Activated T-cell treated with anti-CD3 and anti-CD28 coated beads, Interleukin-2, amount 50 U/mL, for 4 hours (primary cell): ENCODE data around the gene ZNF93. TPM values are rescaled to one million over a fixed set of nuclear protein-coding genes. Genes with fewer than 3 reads are reported as not detected.
"Not testable (repeated sequence)": the region's sequence is repeated elsewhere in the genome, so short reads cannot be mapped to it uniquely, and the experiment has no call there.

Experiments
- ATAC-seq, 2 donors: fragments of 200-7000 bp; cut with Tn5 transposase; one replicate each; pipeline ENCODE4 v1.10.0; 2021
- DNase-seq: peaks from one replicate; pipeline ENCODE4 v3.0.0-alpha.2; 2020
- H3K27me3 Mint-ChIP-seq: one replicate; pipeline ENCODE4 v1.8.0; 2021; ENCODE audit warnings: low read depth, mixed read lengths
- H3K36me3 Mint-ChIP-seq: one replicate; pipeline ENCODE4 v1.8.0; 2022; ENCODE audit warnings: mixed read lengths; ENCODE audit not compliant: insufficient read depth
- H3K4me1 Mint-ChIP-seq: one replicate; pipeline ENCODE4 v1.8.0; 2021; ENCODE audit warnings: low read depth, mixed read lengths
- H3K4me3 Mint-ChIP-seq: one replicate; pipeline ENCODE4 v1.8.0; 2021; ENCODE audit warnings: mild to moderate bottlenecking, moderate library complexity, mixed read lengths
- H3K9me3 Mint-ChIP-seq: one replicate; pipeline ENCODE4 v1.8.0; 2021; ENCODE audit warnings: mixed read lengths
- total RNA-seq, 3 donors: library from RNA; stranded (reverse); gene quantifications; one replicate each; pipeline ENCODE4 v1.2.1, GENCODE V29; 2021

ZNF93 gene
- total RNA-seq, 3 donors from 2014 or later: 2.6 to 3.3 (median 2.7) TPM

- not testable (repeated sequence) for DNase-seq, H3K36me3 Mint-ChIP-seq, H3K27me3 Mint-ChIP-seq, ATAC-seq, H3K9me3 Mint-ChIP-seq, H3K4me3 Mint-ChIP-seq, H3K4me1 Mint-ChIP-seq
Observed at GRCh38 chr19:19907551-19907950, 6.8 kb downstream of the ZNF93 start.

- Mint-ChIP-seq H3K9me3 (no peaks in the 10 kb centered on the region), H3K4me1 (no peaks in the 10 kb centered on the region), H3K36me3 (peaks cover 9% of the 10 kb centered on the region), H3K4me3 (no peak overlapping the region), H3K27me3 (no peaks in the 10 kb centered on the region)
- DNase-seq: no peak
- ATAC-seq: no peak
Observed at GRCh38 chr19:19909654-19910053, 8.9 kb downstream of the ZNF93 start.

GRCh38 chr19:19911150-19911549, 10.4 kb downstream of the ZNF93 start:
- Mint-ChIP-seq H3K9me3 (no peaks in the 10 kb centered on the region), H3K4me1 (no peaks in the 10 kb centered on the region)
- no peak for ATAC-seq

GRCh38 chr19:19914596-19914995, 13.8 kb downstream of the ZNF93 start:
- Mint-ChIP-seq H3K9me3 (no peaks in the 10 kb centered on the region), H3K27me3 (no peaks in the 10 kb centered on the region), H3K4me1 (no peaks in the 10 kb centered on the region), H3K36me3 (peaks cover 16% of the 10 kb centered on the region), H3K4me3 (no peak overlapping the region)
- DNase-seq: no peak
- ATAC-seq: no peak

More at GRCh38 chr19:19911150-19911549, 10.4 kb downstream of the ZNF93 start:
- Mint-ChIP-seq H3K36me3 (peaks cover 10% of the 10 kb centered on the region), H3K4me3 (no peak overlapping the region), H3K27me3 (no peaks in the 10 kb centered on the region)
- no peak for DNase-seq

- H3K36me3 Mint-ChIP-seq: peaks cover 41% of the 10 kb centered on the region
- peaks cover 31% of the 10 kb centered on the region for H3K9me3 Mint-ChIP-seq
- not testable (repeated sequence) for H3K27me3 Mint-ChIP-seq, H3K4me3 Mint-ChIP-seq, ATAC-seq, H3K4me1 Mint-ChIP-seq
- peak; percentile 31 for DNase-seq
Observed at GRCh38 chr19:19930417-19930816, 29.7 kb downstream of the ZNF93 start.

GRCh38 chr19:19933432-19934314, 32.9 kb downstream of the ZNF93 start:
- not testable (repeated sequence) for DNase-seq, ATAC-seq, H3K4me3 Mint-ChIP-seq, H3K27me3 Mint-ChIP-seq, H3K4me1 Mint-ChIP-seq
- Mint-ChIP-seq H3K36me3 (peaks cover 27% of the 10 kb centered on the region), H3K9me3 (peaks cover 32% of the 10 kb centered on the region)

GRCh38 chr19:19937403-19937802, 36.7 kb downstream of the ZNF93 start:
- H3K4me1 Mint-ChIP-seq: no peaks in the 10 kb centered on the region
- DNase-seq: no peak
- ATAC-seq: no peak
- H3K36me3 Mint-ChIP-seq: peaks cover 19% of the 10 kb centered on the region
- H3K27me3 Mint-ChIP-seq: no peaks in the 10 kb centered on the region
- peaks cover 46% of the 10 kb centered on the region for H3K9me3 Mint-ChIP-seq
- H3K4me3 Mint-ChIP-seq: no peak overlapping the region

GRCh38 chr19:19938449-19938848, 37.7 kb downstream of the ZNF93 start:
- no peaks in the 10 kb centered on the region for H3K27me3 Mint-ChIP-seq
- peaks cover 47% of the 10 kb centered on the region for H3K9me3 Mint-ChIP-seq

GRCh38 chr19:19943848-19944582, 43.3 kb downstream of the ZNF93 start:
- H3K36me3 Mint-ChIP-seq: peaks cover 2% of the 10 kb centered on the region

More at GRCh38 chr19:19938449-19938848, 37.7 kb downstream of the ZNF93 start:
- Mint-ChIP-seq H3K36me3 (peaks cover 10% of the 10 kb centered on the region), H3K4me1 (no peaks in the 10 kb centered on the region), H3K4me3 (no peak overlapping the region)
- ATAC-seq (no peak), DNase-seq (no peak)

GRCh38 chr19:19944583-19944880, 43.8 kb downstream of the ZNF93 start:
- no peak for ATAC-seq
- H3K4me1 Mint-ChIP-seq: no peaks in the 10 kb centered on the region
- no peak for DNase-seq

More at GRCh38 chr19:19943848-19944582, 43.3 kb downstream of the ZNF93 start:
- Mint-ChIP-seq H3K9me3 (peaks cover 32% of the 10 kb centered on the region), H3K4me3 (no peak overlapping the region), H3K27me3 (peaks cover 10% of the 10 kb centered on the region), H3K4me1 (no peaks in the 10 kb centered on the region)
- no peak for ATAC-seq
- no peak for DNase-seq

GRCh38 chr19:19946226-19946625, 45.5 kb downstream of the ZNF93 start:
- DNase-seq (no peak), ATAC-seq (no peak)
- Mint-ChIP-seq H3K36me3 (peaks cover 2% of the 10 kb centered on the region), H3K27me3 (peaks cover 10% of the 10 kb centered on the region), H3K4me3 (no peak overlapping the region), H3K9me3 (peaks cover 15% of the 10 kb centered on the region), H3K4me1 (no peaks in the 10 kb centered on the region)

More at GRCh38 chr19:19944583-19944880, 43.8 kb downstream of the ZNF93 start:
- Mint-ChIP-seq H3K9me3 (peaks cover 28% of the 10 kb centered on the region), H3K4me3 (no peak overlapping the region), H3K36me3 (peaks cover 2% of the 10 kb centered on the region), H3K27me3 (peaks cover 10% of the 10 kb centered on the region)

- DNase-seq (no peak), ATAC-seq (no peak)
- H3K4me3 Mint-ChIP-seq: no peak overlapping the region
- H3K4me1 Mint-ChIP-seq: no peaks in the 10 kb centered on the region
- H3K27me3 Mint-ChIP-seq: peaks cover 10% of the 10 kb centered on the region
- no peaks in the 10 kb centered on the region for H3K9me3 Mint-ChIP-seq
- no peaks in the 10 kb centered on the region for H3K36me3 Mint-ChIP-seq
Observed at GRCh38 chr19:19948800-19949199, 48.1 kb downstream of the ZNF93 start.

GRCh38 chr19:19955208-19955607, 54.5 kb downstream of the ZNF93 start:
- Mint-ChIP-seq H3K4me1 (peaks cover 2% of the 10 kb centered on the region), H3K9me3 (no peaks in the 10 kb centered on the region), H3K4me3 (no peak overlapping the region), H3K27me3 (no peaks in the 10 kb centered on the region), H3K36me3 (no peaks in the 10 kb centered on the region)
- ATAC-seq (no peak), DNase-seq (no peak)

- no peaks in the 10 kb centered on the region for H3K36me3 Mint-ChIP-seq
- H3K27me3 Mint-ChIP-seq: no peaks in the 10 kb centered on the region
- no peak for ATAC-seq
- H3K4me3 Mint-ChIP-seq: no peak overlapping the region
- peaks cover 2% of the 10 kb centered on the region for H3K4me1 Mint-ChIP-seq
- DNase-seq: no peak
- no peaks in the 10 kb centered on the region for H3K9me3 Mint-ChIP-seq
Observed at GRCh38 chr19:19956434-19957075, 55.8 kb downstream of the ZNF93 start.
